Measurements from ENCODE around the gene C6orf47.
"Not testable (repeated sequence)": the region's sequence is repeated elsewhere in the genome, so short reads cannot be mapped to it uniquely, and the experiment has no call there.

C6orf47 gene

DNA sequence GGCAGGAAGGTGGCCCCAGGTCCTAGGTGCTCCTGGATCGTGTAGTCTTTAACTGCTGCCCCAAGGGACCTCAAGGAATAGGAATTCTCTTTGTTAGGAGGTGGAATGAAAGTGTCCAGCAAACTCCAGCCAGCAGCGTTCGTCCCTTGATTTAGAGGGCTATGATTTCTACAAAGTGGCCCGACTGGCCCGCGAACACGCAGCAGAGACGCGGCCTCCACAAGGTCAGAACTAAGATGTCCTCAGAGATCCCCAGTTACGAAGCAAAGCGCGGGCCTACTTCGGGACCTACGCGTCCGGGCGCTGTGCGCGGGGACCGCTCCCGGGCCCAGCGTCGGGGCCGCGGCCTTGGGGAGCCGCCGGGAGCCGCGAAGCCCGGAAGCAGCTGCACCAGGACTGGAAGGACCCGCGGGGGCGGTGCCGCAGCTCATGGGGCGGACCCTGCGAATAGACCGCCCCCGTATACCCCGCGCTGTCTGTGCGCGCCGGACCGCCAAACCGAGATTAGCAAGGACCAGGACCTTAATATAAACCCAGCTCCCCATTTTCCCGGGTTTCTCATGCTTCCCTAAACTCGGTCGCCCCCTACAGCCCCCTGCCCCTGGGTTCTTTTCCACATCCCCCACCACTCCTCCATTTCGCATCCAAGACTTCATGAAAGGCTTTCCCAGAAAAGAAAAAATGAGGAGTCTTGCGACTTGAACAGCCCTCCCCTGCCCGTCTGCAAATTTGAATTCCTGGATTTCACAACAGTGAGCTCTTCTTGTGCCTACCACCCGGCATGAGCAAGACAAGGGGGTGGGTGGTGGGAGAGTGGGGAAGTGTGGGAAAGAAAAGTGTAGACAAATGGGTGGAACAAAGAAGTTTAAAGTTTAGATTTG lies at the start of gene C6orf47:
Gene C6orf47 (minus strand): TSS at position 398 of the 881 bp plus-strand sequence. CDS start 831 bp downstream, outside the sequence.
- DNase-seq (ENCODE audit: low spot score): peak; percentile 75

- not testable (repeated sequence) for DNase-seq (ENCODE audit: low spot score)
These were observed 48.6 kb upstream of the C6orf47 start for GRCh38 chr6:31709157-31709556.

- DNase-seq (ENCODE audit: low spot score): no peak
These were observed 47.6 kb upstream of the C6orf47 start for GRCh38 chr6:31708224-31708623.

GRCh38 chr6:31707701-31708100 lies 47.1 kb upstream of the C6orf47 start:
- DNase-seq (ENCODE audit: low spot score): no peak

- no peak for DNase-seq (ENCODE audit: low spot score)
These were observed 46.0 kb upstream of the C6orf47 start, which contains the start of gene LY6G6F for GRCh38 chr6:31706599-31706998. TSS of gene LY6G6F (plus strand) at chr6:31706866. CDS start at chr6:31706907, 41 bp downstream.

DNA sequence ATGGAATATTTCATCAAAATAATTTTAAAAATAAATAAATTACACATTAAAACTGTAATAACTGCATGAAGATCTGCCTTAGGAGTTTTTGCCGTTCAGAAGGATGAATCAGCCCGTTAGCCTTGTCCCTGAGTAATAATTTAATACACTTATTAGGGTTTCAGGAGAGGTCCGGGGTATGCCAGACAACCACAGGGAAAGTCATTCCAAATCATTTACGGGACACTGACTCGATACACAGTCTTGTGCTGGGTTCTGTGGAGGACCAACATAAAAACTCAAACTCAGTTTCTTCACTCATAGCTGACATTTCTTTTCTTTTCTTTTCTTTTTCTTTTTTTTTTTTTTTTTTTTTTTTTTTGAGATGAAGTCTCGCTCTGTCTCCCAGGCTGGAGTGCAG lies 45.4 kb upstream of the C6orf47 start:
- DNase-seq (ENCODE audit: low spot score): no peak

DNA sequence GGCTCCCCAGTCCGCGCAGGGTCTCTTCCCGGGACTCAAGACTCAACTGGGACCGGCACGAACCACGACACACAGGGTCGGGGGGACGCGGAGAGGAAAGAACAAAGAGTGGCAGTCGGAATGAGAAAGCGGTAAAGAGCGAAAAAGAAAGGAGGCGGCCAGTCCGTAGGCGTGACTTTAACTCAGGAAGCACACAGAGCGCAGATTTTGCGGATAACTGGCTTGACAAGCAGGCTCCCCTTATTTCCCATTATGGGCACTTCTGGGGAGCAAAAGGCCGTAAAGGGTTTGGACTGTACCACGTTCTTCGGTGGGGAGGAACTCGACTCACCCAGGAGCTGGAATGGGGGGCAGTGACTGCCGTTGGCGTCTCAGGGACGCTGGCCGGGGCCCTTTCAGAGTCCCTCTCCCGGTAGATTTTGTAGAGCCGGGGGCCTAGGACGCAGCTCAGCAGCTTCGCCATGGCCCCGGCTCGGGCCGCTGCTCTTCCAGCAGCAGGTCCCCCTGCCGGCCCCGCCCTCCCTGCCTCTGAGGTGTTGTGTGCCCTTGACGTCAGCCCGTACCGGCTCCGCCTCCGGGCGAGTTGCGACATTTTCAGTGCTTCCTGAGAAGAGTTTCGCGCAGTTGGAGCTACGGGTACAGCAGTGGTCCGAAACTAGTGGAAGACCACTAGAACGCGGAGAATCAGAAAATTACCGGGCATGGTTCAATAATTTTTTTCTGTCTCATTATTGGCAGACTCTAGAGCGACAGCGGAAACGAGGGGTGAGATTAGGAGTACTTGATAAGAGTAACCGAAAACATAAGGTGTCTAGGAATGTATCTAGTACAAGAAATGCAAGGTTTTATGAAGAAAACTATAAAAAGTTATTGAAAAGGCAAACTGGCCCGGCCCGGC lies 42.5 kb upstream of the C6orf47 start, which contains the start of gene ABHD16A:
Gene ABHD16A (minus strand): TSS at position 506 of the 898 bp plus-strand sequence. CDS start 43 bp downstream, at position 463.
- peak; percentile 92 for DNase-seq (ENCODE audit: low spot score)

DNA sequence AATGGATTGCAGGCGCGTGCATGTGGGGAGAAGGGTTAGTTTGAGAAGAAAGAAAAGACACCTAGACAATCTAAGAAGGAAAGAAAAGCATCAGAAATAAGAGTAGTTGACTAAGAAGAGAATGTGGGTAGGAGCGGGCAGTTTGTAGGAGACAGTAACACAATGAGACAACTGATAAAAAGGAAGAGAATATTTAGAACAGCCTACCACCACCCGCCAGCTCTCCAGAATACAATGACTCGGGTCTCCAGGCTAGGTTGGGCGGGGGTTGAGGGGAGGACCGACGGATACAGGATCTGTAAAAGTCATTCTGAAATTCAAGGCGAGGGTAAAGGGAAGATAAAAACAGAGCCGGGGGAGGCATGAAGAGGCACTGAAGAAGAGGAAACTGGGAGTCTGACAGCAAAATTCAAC lies 41.8 kb upstream of the C6orf47 start:
- no peak for DNase-seq (ENCODE audit: low spot score)

- DNase-seq (ENCODE audit: low spot score): no peak
These were observed 41.3 kb upstream of the C6orf47 start for GRCh38 chr6:31701666-31702404.

DNA sequence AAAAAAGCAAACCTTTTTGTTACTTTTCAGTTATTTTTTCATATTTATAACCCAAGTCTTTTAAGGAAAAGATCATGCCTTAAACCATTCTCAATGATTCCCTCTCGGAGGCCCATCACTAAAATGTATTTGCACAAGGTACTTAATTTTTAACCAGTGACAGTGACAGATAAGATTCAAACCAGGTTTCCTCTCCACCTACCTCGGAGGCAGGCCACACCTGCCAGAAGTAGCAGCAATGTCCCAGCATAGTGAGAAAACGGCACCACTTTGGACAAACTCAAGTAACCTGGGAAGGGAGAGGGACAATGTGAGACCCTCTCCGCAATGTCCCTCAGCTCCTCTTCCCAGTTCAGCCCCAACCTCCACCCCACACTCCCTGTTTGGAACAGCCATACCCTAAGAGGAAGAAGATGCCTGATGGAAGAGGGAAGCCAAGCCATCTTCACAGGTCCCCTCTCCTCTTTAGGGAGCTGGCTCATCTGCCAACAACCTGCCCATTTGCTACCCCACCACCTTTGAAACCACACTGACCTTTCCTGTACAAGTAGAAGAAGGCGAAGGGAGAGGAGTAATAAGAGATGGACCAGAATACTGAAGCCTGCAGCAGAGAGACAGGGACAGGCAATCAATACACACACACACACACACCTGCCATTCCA lies 40.3 kb upstream of the C6orf47 start:
- no peak for DNase-seq (ENCODE audit: low spot score)

- DNase-seq (ENCODE audit: low spot score): no peak
These were observed 37.0 kb upstream of the C6orf47 start for GRCh38 chr6:31697555-31697954.

DNA sequence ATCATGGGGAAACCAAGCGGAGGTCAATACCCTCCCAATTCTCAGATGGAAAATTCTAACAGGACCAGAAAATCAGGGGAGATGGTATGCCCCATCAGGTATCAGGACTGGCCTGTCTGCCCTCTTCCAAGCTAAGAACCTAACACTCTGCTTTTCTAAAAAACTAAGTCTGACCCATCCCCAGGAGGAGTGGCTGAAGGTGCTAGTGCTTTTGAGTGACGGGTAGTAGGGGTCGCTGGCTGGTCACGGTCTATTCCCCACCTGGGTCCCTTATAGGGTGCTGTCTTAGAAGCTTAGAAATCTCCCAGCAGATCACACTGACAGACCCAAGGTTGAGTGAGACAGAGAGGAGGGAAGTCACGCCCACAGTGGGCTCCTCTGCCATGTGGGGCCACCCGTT lies 33.0 kb upstream of the C6orf47 start:
- DNase-seq (ENCODE audit: low spot score): no peak

GRCh38 chr6:31692886-31693285 lies 32.3 kb upstream of the C6orf47 start:
- DNase-seq (ENCODE audit: low spot score): no peak

DNA sequence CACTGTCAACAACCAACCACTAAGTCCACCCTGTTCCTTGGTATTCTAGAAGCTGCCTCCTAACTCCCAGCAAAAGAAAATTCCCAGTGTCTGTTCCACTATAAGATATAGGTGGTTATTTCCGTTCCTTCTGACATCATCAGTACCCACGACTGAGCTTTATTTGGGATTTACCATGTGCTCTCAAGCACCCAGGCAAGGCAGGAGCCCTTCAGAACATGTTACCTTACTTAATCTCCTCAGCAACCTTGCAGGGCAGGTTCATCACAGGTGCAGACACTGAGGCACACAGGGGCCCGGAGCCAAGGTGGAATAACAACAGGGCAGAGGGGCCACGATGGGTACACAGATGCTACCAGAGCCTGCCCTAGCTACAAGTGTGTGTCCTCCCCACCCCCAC lies 31.8 kb upstream of the C6orf47 start:
- DNase-seq (ENCODE audit: low spot score): no peak

- DNase-seq (ENCODE audit: low spot score): no peak
These were observed 31.1 kb upstream of the C6orf47 start for GRCh38 chr6:31691564-31692108.

GRCh38 chr6:31691078-31691463 lies 30.5 kb upstream of the C6orf47 start:
- no peak for DNase-seq (ENCODE audit: low spot score)

DNA sequence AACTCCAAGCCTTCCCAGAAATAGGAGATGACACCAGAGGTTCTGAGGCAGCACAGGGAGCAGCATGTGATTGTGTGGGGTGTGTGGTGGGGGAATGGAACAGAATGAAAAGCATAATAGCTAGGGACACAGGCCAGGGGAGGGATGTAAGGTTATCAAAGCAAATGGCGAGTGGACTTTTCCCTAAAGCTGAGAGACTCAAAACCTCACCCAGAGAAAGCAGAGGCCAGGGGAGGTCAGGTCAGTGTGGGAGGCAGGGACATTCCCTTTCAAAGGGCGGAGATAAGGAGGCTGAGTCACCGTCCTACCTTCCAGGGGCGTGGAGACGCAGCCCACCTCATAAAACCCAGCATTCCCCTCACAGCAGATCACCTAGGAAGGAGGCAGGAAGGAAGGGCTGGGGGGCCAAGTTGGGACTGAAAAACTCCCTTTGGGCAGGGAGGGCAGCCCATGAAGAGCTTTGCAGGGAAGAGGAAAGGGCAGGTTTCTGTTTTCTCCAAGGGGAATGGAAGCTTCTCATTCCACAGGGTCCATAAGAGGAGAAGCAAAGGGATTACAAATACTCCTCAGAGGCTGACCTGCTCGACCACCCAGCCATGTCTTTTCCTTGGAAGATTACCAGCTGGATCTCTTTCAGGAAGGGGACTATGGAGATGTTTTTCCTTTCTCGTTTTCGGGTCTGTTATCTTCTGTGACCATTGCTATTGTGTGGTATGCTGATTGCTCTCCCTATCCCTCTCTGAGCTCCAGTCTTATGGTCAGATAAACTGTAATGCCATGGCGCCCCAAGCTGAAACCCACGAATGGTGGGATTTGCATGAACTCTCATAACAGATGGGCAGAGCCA lies 29.9 kb upstream of the C6orf47 start:
- no peak for DNase-seq (ENCODE audit: low spot score)

- DNase-seq (ENCODE audit: low spot score): no peak
These were observed 28.9 kb upstream of the C6orf47 start for GRCh38 chr6:31689249-31690110.

All from SW480 (cell line).